ENCODE results near the gene ISL2. TPM values are rescaled to one million over a fixed set of nuclear protein-coding genes. Genes with fewer than 3 reads are reported as not detected.

Gene ISL2
- total RNA-seq, 1 donor from 2014 or later, result 78.7 TPM

- peaks cover 32% of the 10 kb centered on the region for H3K9me3 Mint-ChIP-seq (ENCODE audit: unreplicated experiment)
- TF ChIP-seq, protein P1, sequence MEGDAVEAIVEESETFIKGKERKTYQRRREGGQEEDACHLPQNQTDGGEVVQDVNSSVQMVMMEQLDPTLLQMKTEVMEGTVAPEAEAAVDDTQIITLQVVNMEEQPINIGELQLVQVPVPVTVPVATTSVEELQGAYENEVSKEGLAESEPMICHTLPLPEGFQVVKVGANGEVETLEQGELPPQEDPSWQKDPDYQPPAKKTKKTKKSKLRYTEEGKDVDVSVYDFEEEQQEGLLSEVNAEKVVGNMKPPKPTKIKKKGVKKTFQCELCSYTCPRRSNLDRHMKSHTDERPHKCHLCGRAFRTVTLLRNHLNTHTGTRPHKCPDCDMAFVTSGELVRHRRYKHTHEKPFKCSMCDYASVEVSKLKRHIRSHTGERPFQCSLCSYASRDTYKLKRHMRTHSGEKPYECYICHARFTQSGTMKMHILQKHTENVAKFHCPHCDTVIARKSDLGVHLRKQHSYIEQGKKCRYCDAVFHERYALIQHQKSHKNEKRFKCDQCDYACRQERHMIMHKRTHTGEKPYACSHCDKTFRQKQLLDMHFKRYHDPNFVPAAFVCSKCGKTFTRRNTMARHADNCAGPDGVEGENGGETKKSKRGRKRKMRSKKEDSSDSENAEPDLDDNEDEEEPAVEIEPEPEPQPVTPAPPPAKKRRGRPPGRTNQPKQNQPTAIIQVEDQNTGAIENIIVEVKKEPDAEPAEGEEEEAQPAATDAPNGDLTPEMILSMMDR (IDR thresholded peaks at IDR 0.05; ENCODE audit: partially characterized antibody, unreplicated experiment), result no peak
- peaks cover 47% of the 10 kb centered on the region for H3K27me3 Mint-ChIP-seq (ENCODE audit: unreplicated experiment)
- H3K36me3 Mint-ChIP-seq (ENCODE audit: unreplicated experiment), result peaks cover 15% of the 10 kb centered on the region
- no peak for DNase-seq
- peaks cover 26% of the 10 kb centered on the region for H3K4me1 Mint-ChIP-seq (ENCODE audit: low read depth, unreplicated experiment)
- H3K4me3 Mint-ChIP-seq (ENCODE audit: unreplicated experiment), result peak overlapping the region; percentile 80
- H3K27ac Mint-ChIP-seq (ENCODE audit: unreplicated experiment), result no peak overlapping the region
Observed at GRCh38 chr15:76343313-76343996, 6.9 kb downstream of the ISL2 start.

DNA sequence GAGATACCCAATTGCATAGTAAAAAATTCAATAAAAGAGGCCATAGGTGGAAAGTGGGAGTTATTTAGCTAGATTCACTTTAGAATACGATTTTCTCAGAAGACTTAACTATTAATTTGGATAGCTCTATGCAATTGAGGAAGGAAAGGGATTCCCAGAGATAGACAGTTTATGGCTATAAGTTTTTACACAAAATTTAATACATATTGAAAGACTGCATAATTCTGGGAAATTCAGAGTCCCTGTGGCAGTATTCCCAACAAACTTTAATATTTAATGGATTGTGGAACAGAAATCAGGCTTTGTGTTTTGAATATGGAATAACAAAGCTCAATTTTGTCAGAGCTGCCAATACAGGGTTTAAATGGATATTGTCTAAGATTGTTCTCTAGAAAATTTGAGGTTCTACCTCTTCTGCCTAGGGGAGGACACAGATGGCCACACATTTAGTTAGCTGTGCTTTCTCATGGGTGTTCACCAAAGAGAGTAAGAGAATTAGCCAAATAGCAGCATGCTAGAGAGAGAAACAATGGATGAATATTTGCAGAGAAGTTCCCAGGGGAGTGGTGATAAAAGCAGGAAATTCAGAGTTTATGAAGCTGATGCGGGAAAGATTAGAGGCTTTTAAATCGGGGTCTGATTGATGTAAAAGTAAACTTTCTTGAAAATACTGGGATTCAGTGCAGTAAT is 8.5 kb downstream of the ISL2 start:
- Mint-ChIP-seq H3K27ac (ENCODE audit: unreplicated experiment) (peak overlapping the region; percentile 1), H3K27me3 (ENCODE audit: unreplicated experiment) (peaks cover 35% of the 10 kb centered on the region), H3K9me3 (ENCODE audit: unreplicated experiment) (peaks cover 24% of the 10 kb centered on the region), H3K4me3 (ENCODE audit: unreplicated experiment) (peak overlapping the region; percentile 88), H3K4me1 (ENCODE audit: low read depth, unreplicated experiment) (peaks cover 20% of the 10 kb centered on the region), H3K36me3 (ENCODE audit: unreplicated experiment) (peaks cover 7% of the 10 kb centered on the region)
- DNase-seq, result no peak
- TF ChIP-seq, protein P1 (IDR thresholded peaks at IDR 0.05; ENCODE audit: partially characterized antibody, unreplicated experiment), result no peak

- peaks cover 21% of the 10 kb centered on the region for H3K9me3 Mint-ChIP-seq (ENCODE audit: unreplicated experiment)
- H3K4me3 Mint-ChIP-seq (ENCODE audit: unreplicated experiment), result peak overlapping the region; percentile 88
- H3K27me3 Mint-ChIP-seq (ENCODE audit: unreplicated experiment), result peaks cover 33% of the 10 kb centered on the region
- H3K4me1 Mint-ChIP-seq (ENCODE audit: low read depth, unreplicated experiment), result peaks cover 18% of the 10 kb centered on the region
- peaks cover 4% of the 10 kb centered on the region for H3K36me3 Mint-ChIP-seq (ENCODE audit: unreplicated experiment)
- TF ChIP-seq, protein P1 (IDR thresholded peaks at IDR 0.05; ENCODE audit: partially characterized antibody, unreplicated experiment), result no peak
- H3K27ac Mint-ChIP-seq (ENCODE audit: unreplicated experiment), result peak overlapping the region; percentile 1
- DNase-seq, result no peak
Observed at GRCh38 chr15:76345583-76345879, 9.0 kb downstream of the ISL2 start.

GRCh38 chr15:76345880-76346668 is 9.5 kb downstream of the ISL2 start:
- DNase-seq, result peak; percentile 35
- peak overlapping the region; percentile 88 for H3K4me3 Mint-ChIP-seq (ENCODE audit: unreplicated experiment)
- H3K27ac Mint-ChIP-seq (ENCODE audit: unreplicated experiment), result peak overlapping the region; percentile 1
- peaks cover 19% of the 10 kb centered on the region for H3K9me3 Mint-ChIP-seq (ENCODE audit: unreplicated experiment)
- H3K27me3 Mint-ChIP-seq (ENCODE audit: unreplicated experiment), result peaks cover 30% of the 10 kb centered on the region
- TF ChIP-seq, protein P1 (IDR thresholded peaks at IDR 0.05; ENCODE audit: partially characterized antibody, unreplicated experiment), result no peak
- peaks cover 18% of the 10 kb centered on the region for H3K4me1 Mint-ChIP-seq (ENCODE audit: low read depth, unreplicated experiment)
- peaks cover 4% of the 10 kb centered on the region for H3K36me3 Mint-ChIP-seq (ENCODE audit: unreplicated experiment)
